ENCODE measurements around the gene TMEM63C.

- no peak for TF ChIP-seq CTCF (IDR thresholded peaks at IDR 0.05; ENCODE audit: low read length)
- no peak for TF ChIP-seq EZH2 (IDR thresholded peaks at IDR 0.05; ENCODE audit: borderline replicate concordance, low read length)
These were observed 55.2 kb downstream of the TMEM63C start for GRCh38 chr14:77236814-77237213.

All from OCI-LY1 (cell line).